PC-3 (cell line): Measurements from ENCODE around the gene TGFB2. TPM values are rescaled to one million over a fixed set of nuclear protein-coding genes. Genes with fewer than 3 reads are reported as not detected.
A peak's percentile ranks its signal among the peaks of the same experiment; 100 is the strongest.

Source experiments
- ATAC-seq: fragments of 200-7000 bp; cut with Tn5 transposase; 2 replicates; pipeline ENCODE4 v1.9.1; 2020; ENCODE audit warnings: mild to moderate bottlenecking, moderate library complexity
- BruUV-seq: library from RNA; stranded (reverse); fragments of 400-500 nt; replicated peaks from 2 replicates; lab custom pipeline; 2021; lab: Mats Ljungman, UMichigan
- CTCF ChIA-PET: fragments of 300-600 bp; sonication (Branson Sonifier 250); formaldehyde crosslinking; loops from one replicate; lab custom pipeline; 2022; ENCODE audit warnings: antibody characterized with exemption; lab: Charles Lee
- POLR2A ChIA-PET: fragments of 300-600 bp; sonication (Branson Sonifier 250); formaldehyde crosslinking; loops from one replicate; lab custom pipeline; 2022; ENCODE audit warnings: antibody characterized with exemption; ENCODE audit not compliant: unreplicated experiment; lab: Charles Lee
- DNase-seq: peaks from one replicate; pipeline ENCODE4 v3.0.0-alpha.2; 2015
- H2AFZ ChIP-seq: fragments of 300-600 bp; sonication (generic); 2 replicates; pipeline ENCODE4 v1.6.0; 2016; ENCODE audit warnings: antibody characterized with exemption, low read length
- H3F3A ChIP-seq: fragments of 300-600 bp; sonication (generic); one replicate; pipeline ENCODE4 v1.6.0; 2017; ENCODE audit warnings: antibody characterized with exemption, low read length, control low read depth, mild to moderate bottlenecking; ENCODE audit not compliant: unreplicated experiment
- H3K27ac ChIP-seq: fragments of 300-600 bp; sonication (generic); 2 replicates; pipeline ENCODE4 v1.5.1; 2016; ENCODE audit warnings: mild to moderate bottlenecking, low read length
- H3K27me3 ChIP-seq: fragments of 300-600 bp; sonication (generic); 2 replicates; pipeline ENCODE4 v1.6.1; 2016; ENCODE audit warnings: low read length, mixed read lengths
- H3K36me3 ChIP-seq: fragments of 300-600 bp; sonication (generic); 2 replicates; pipeline ENCODE4 v1.6.1; 2016; ENCODE audit warnings: low read depth, mixed run types, low read length, mixed read lengths
- H3K4me1 ChIP-seq: fragments of 300-600 bp; sonication (generic); 2 replicates; pipeline ENCODE4 v1.5.1; 2016; ENCODE audit warnings: low read length; ENCODE audit not compliant: insufficient read depth
- H3K4me2 ChIP-seq: fragments of 300-600 bp; sonication (generic); 2 replicates; pipeline ENCODE4 v1.6.0; 2016; ENCODE audit warnings: low read length
- H3K4me3 ChIP-seq: fragments of 300-600 bp; sonication (generic); 2 replicates; pipeline ENCODE4 v1.5.1; 2016; ENCODE audit warnings: mild to moderate bottlenecking, low read length, mixed read lengths
- H3K79me2 ChIP-seq: fragments of 300-600 bp; sonication (generic); 2 replicates; pipeline ENCODE4 v1.6.1; 2017; ENCODE audit warnings: low read length, mixed read lengths
- H3K9ac ChIP-seq: fragments of 300-600 bp; sonication (generic); 2 replicates; pipeline ENCODE4 v1.6.0; 2016; ENCODE audit warnings: mild to moderate bottlenecking, low read length
- H3K9me2 ChIP-seq: fragments of 300-600 bp; sonication (generic); replicated peaks from 2 replicates; pipeline ENCODE4 v1.6.1; 2016; ENCODE audit warnings: mixed run types, low read length, mixed read lengths
- H3K9me3 ChIP-seq: fragments of 300-600 bp; sonication (generic); 2 replicates; pipeline ENCODE4 v1.6.1; 2016; ENCODE audit warnings: low read length, mixed read lengths
- H4K20me1 ChIP-seq: fragments of 300-600 bp; sonication (generic); 2 replicates; pipeline ENCODE4 v1.6.1; 2016; ENCODE audit warnings: low read length, mixed read lengths
- CTCF ChIP-seq: fragments of 300-600 bp; sonication (generic); conservative IDR thresholded peaks from 2 replicates; pipeline ENCODE4 v1.5.1; 2017; ENCODE audit warnings: antibody characterized with exemption, low read depth, mild to moderate bottlenecking, low read length
- EZH2 ChIP-seq: fragments of 300-600 bp; sonication (generic); IDR thresholded peaks from one replicate; pipeline ENCODE4 v1.6.1; 2017; ENCODE audit warnings: antibody characterized with exemption, mild to moderate bottlenecking, low read length; ENCODE audit not compliant: unreplicated experiment
- EZH2phosphoT487 ChIP-seq: fragments of 300-600 bp; sonication (generic); IDR thresholded peaks from 2 replicates; pipeline ENCODE4 v1.6.1; 2018; ENCODE audit warnings: mild to moderate bottlenecking, antibody characterized with exemption, low read length, borderline replicate concordance
- intact Hi-C: fragments of 100-400 bp; cut with micrococcal nuclease; formaldehyde crosslinking; loops from 2 replicates; pipeline ENCODE4 v1.9.0; 2023
- total RNA-seq: library from RNA; depleted of rRNA; stranded (reverse); fragments of >200 nt; gene quantifications from 2 replicates; pipeline ENCODE4 v1.2.3, GENCODE V29; 2014

Gene TGFB2
- total RNA-seq, 1 experiment from 2014 or later = 50.3 TPM

GRCh38 chr1:218382261-218382660 lies 37.1 kb downstream of the TGFB2 start:
- Histone ChIP-seq H3K4me3 (no peak overlapping the region), H3K79me2 (peaks cover 84% of the 10 kb centered on the region), H3K4me2 (no peak overlapping the region), H3K27me3 (no peaks in the 10 kb centered on the region), H3K27ac (peak overlapping the region; percentile 91), H2AFZ (no peak overlapping the region), H3K9ac (peak overlapping the region; percentile 85), H3K36me3 (peaks cover 14% of the 10 kb centered on the region; the same call in 1 of the 2 replicates), H3K9me2 (no peaks in the 10 kb centered on the region), H3K9me3 (no peaks in the 10 kb centered on the region), H4K20me1 (no peaks in the 10 kb centered on the region), H3K4me1 (peaks cover 75% of the 10 kb centered on the region), H3F3A (peaks cover 14% of the 10 kb centered on the region)
- no TSS peak for BruUV-seq
- CTCF ChIA-PET = no interaction called here
- DNase-seq (no peak), ATAC-seq (no peak)
- POLR2A ChIA-PET = interaction anchor here (0.5 kb wide), 1 partner anchor 1889 kb away, joined by 10 read pairs; no protein-coding TSS in a partner anchor
- intact Hi-C loops = loop anchor here (5.0 kb wide), 2 partner anchors 515 to 565 kb away; no protein-coding TSS in a partner anchor
- TF ChIP-seq EZH2phosphoT487 (no peak), EZH2 (no peak), CTCF (no peak)

- intact Hi-C loops = loop anchor here (5.0 kb wide), 2 partner anchors 514 to 564 kb away; no protein-coding TSS in a partner anchor
- H3K79me2 ChIP-seq = peaks cover 85% of the 10 kb centered on the region
- peak overlapping the region; percentile 22 for H3K4me3 ChIP-seq
- H3K27ac ChIP-seq = peak overlapping the region; percentile 91
- H3K36me3 ChIP-seq = peaks cover 17% of the 10 kb centered on the region; the same call in 1 of the 2 replicates
- ChIA-PET CTCF (interaction anchor here (0.5 kb wide), 1 partner anchor 83 kb away, joined by 3 read pairs; no protein-coding TSS in a partner anchor), POLR2A (interaction anchor here (0.7 kb wide), 1 partner anchor 36 kb away, joined by 4 read pairs; no protein-coding TSS in a partner anchor)
- no TSS peak for BruUV-seq
- no peaks in the 10 kb centered on the region for H3K9me3 ChIP-seq
- H2AFZ ChIP-seq = no peak overlapping the region
- no peaks in the 10 kb centered on the region for H3K9me2 ChIP-seq
- H3K27me3 ChIP-seq = no peaks in the 10 kb centered on the region
- TF ChIP-seq EZH2phosphoT487 (no peak), CTCF (no peak), EZH2 (no peak)
- peaks cover 69% of the 10 kb centered on the region for H3K4me1 ChIP-seq
- no peaks in the 10 kb centered on the region for H4K20me1 ChIP-seq
- H3K4me2 ChIP-seq = peak overlapping the region; percentile 64
- ATAC-seq (no peak), DNase-seq (peak; percentile 60)
- peak overlapping the region; percentile 85 for H3K9ac ChIP-seq
- peaks cover 14% of the 10 kb centered on the region for H3F3A ChIP-seq
Observed at GRCh38 chr1:218383051-218383450, 37.9 kb downstream of the TGFB2 start.

- CTCF ChIA-PET = interaction anchor here (0.5 kb wide), 1 partner anchor 84 kb away, joined by 3 read pairs; no protein-coding TSS in a partner anchor
- no peaks in the 10 kb centered on the region for H3K9me3 ChIP-seq
- H3K79me2 ChIP-seq = peaks cover 85% of the 10 kb centered on the region
- no TSS peak for BruUV-seq
- H3K4me3 ChIP-seq = peak overlapping the region; percentile 22; the same call in 1 of the 2 replicates
- H3K4me2 ChIP-seq = peak overlapping the region; percentile 64
- DNase-seq (peak; percentile 98), ATAC-seq (peak; percentile 4)
- H3K36me3 ChIP-seq = peaks cover 17% of the 10 kb centered on the region; the same call in 1 of the 2 replicates
- no peaks in the 10 kb centered on the region for H4K20me1 ChIP-seq
- peak overlapping the region; percentile 85 for H3K9ac ChIP-seq
- peaks cover 14% of the 10 kb centered on the region for H3F3A ChIP-seq
- TF ChIP-seq EZH2phosphoT487 = no peak
- no peak for TF ChIP-seq EZH2
- no peak for TF ChIP-seq CTCF
- no peaks in the 10 kb centered on the region for H3K27me3 ChIP-seq
- H3K27ac ChIP-seq = peak overlapping the region; percentile 91
- intact Hi-C loops = loop anchor here (5.0 kb wide), 2 partner anchors 514 to 564 kb away; no protein-coding TSS in a partner anchor
- peaks cover 63% of the 10 kb centered on the region for H3K4me1 ChIP-seq
- POLR2A ChIA-PET = interaction anchor here (0.7 kb wide), 1 partner anchor 36 kb away, joined by 4 read pairs; no protein-coding TSS in a partner anchor
- no peaks in the 10 kb centered on the region for H3K9me2 ChIP-seq
- H2AFZ ChIP-seq = no peak overlapping the region
Observed at GRCh38 chr1:218383681-218384080, 38.5 kb downstream of the TGFB2 start.
